Epithelial cell of umbilical artery (primary cell): ENCODE results near the gene GAGE12H. TPM values are rescaled to one million over a fixed set of nuclear protein-coding genes. Genes with fewer than 3 reads are reported as not detected.

Experiments
- total RNA-seq: library from RNA; depleted of rRNA; stranded (reverse); fragments of >200 nt; gene quantifications from 2 replicates; pipeline ENCODE4 v1.2.3, GENCODE V29; 2014

Gene GAGE12H, protein sequence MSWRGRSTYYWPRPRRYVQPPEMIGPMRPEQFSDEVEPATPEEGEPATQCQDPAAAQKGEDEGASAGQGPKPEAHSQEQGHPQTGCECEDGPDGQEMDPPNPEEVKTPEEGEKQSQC
- not detected in 2 replicates for total RNA-seq

DNA sequence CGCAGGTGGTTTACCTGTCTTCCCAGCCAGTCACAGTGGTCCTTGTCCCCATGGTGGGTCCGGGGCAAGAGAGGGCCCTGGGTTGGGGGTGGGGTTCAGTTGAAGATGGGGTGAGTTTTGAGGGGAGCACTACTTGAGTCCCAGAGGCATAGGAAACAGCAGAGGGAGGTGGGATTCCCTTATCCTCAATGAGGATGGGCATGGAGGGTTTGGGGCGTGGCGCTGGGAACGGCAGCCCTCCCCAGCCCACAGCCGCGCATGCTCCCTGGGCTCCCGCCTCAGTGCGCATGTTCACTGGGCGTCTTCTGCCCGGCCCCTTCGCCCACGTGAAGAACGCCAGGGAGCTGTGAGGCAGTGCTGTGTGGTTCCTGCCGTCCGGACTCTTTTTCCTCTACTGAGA lies at the start of gene GAGE12H:
TSS of gene GAGE12H (plus strand) at position 301 of the 400 bp plus-strand sequence. CDS start 1,155 bp downstream, outside the sequence.

DNA sequence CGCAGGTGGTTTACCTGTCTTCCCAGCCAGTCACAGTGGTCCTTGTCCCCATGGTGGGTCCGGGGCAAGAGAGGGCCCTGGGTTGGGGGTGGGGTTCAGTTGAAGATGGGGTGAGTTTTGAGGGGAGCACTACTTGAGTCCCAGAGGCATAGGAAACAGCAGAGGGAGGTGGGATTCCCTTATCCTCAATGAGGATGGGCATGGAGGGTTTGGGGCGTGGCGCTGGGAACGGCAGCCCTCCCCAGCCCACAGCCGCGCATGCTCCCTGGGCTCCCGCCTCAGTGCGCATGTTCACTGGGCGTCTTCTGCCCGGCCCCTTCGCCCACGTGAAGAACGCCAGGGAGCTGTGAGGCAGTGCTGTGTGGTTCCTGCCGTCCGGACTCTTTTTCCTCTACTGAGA lies 47.9 kb upstream of the GAGE12H start, which contains the start of gene GAGE12C:
TSS of gene GAGE12C (plus strand) at position 301 of the 400 bp plus-strand sequence. CDS start 1,155 bp downstream, outside the sequence.

DNA sequence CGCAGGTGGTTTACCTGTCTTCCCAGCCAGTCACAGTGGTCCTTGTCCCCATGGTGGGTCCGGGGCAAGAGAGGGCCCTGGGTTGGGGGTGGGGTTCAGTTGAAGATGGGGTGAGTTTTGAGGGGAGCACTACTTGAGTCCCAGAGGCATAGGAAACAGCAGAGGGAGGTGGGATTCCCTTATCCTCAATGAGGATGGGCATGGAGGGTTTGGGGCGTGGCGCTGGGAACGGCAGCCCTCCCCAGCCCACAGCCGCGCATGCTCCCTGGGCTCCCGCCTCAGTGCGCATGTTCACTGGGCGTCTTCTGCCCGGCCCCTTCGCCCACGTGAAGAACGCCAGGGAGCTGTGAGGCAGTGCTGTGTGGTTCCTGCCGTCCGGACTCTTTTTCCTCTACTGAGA lies 38.3 kb upstream of the GAGE12H start, which contains the start of gene GAGE12D:
TSS of gene GAGE12D (plus strand) at position 301 of the 400 bp plus-strand sequence. CDS start 1,155 bp downstream, outside the sequence.

DNA sequence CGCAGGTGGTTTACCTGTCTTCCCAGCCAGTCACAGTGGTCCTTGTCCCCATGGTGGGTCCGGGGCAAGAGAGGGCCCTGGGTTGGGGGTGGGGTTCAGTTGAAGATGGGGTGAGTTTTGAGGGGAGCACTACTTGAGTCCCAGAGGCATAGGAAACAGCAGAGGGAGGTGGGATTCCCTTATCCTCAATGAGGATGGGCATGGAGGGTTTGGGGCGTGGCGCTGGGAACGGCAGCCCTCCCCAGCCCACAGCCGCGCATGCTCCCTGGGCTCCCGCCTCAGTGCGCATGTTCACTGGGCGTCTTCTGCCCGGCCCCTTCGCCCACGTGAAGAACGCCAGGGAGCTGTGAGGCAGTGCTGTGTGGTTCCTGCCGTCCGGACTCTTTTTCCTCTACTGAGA lies 28.8 kb upstream of the GAGE12H start, which contains the start of gene GAGE12E:
TSS of gene GAGE12E (plus strand) at position 301 of the 400 bp plus-strand sequence. CDS start 1,155 bp downstream, outside the sequence.

DNA sequence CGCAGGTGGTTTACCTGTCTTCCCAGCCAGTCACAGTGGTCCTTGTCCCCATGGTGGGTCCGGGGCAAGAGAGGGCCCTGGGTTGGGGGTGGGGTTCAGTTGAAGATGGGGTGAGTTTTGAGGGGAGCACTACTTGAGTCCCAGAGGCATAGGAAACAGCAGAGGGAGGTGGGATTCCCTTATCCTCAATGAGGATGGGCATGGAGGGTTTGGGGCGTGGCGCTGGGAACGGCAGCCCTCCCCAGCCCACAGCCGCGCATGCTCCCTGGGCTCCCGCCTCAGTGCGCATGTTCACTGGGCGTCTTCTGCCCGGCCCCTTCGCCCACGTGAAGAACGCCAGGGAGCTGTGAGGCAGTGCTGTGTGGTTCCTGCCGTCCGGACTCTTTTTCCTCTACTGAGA lies 19.2 kb upstream of the GAGE12H start, which contains the start of gene GAGE12F:
TSS of gene GAGE12F (plus strand) at position 301 of the 400 bp plus-strand sequence. CDS start 1,155 bp downstream, outside the sequence.

DNA sequence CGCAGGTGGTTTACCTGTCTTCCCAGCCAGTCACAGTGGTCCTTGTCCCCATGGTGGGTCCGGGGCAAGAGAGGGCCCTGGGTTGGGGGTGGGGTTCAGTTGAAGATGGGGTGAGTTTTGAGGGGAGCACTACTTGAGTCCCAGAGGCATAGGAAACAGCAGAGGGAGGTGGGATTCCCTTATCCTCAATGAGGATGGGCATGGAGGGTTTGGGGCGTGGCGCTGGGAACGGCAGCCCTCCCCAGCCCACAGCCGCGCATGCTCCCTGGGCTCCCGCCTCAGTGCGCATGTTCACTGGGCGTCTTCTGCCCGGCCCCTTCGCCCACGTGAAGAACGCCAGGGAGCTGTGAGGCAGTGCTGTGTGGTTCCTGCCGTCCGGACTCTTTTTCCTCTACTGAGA lies 9.6 kb upstream of the GAGE12H start, which contains the start of gene GAGE12G:
TSS of gene GAGE12G (plus strand) at position 301 of the 400 bp plus-strand sequence. CDS start 1,155 bp downstream, outside the sequence.

DNA sequence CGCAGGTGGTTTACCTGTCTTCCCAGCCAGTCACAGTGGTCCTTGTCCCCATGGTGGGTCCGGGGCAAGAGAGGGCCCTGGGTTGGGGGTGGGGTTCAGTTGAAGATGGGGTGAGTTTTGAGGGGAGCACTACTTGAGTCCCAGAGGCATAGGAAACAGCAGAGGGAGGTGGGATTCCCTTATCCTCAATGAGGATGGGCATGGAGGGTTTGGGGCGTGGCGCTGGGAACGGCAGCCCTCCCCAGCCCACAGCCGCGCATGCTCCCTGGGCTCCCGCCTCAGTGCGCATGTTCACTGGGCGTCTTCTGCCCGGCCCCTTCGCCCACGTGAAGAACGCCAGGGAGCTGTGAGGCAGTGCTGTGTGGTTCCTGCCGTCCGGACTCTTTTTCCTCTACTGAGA lies 9.4 kb downstream of the GAGE12H start, which contains the start of gene GAGE2A:
TSS of gene GAGE2A (plus strand) at position 301 of the 400 bp plus-strand sequence. CDS start 1,155 bp downstream, outside the sequence.

DNA sequence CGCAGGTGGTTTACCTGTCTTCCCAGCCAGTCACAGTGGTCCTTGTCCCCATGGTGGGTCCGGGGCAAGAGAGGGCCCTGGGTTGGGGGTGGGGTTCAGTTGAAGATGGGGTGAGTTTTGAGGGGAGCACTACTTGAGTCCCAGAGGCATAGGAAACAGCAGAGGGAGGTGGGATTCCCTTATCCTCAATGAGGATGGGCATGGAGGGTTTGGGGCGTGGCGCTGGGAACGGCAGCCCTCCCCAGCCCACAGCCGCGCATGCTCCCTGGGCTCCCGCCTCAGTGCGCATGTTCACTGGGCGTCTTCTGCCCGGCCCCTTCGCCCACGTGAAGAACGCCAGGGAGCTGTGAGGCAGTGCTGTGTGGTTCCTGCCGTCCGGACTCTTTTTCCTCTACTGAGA lies 19.0 kb downstream of the GAGE12H start, which contains the start of gene GAGE1:
TSS of gene GAGE1 (plus strand) at position 301 of the 400 bp plus-strand sequence. CDS start 1,155 bp downstream, outside the sequence.

Other genes starting within 250 kb of the GAGE12H start
- not detected in 2 replicates for gene GAGE13, start 248.4 kb upstream of the GAGE12H start, total RNA-seq
- gene GAGE12C, start 47.8 kb upstream of the GAGE12H start, total RNA-seq, result not detected in 2 replicates
- gene GAGE12D, start 38.2 kb upstream of the GAGE12H start, total RNA-seq, result not detected in 2 replicates
- gene GAGE12E, start 28.7 kb upstream of the GAGE12H start, total RNA-seq, result not detected in 2 replicates
- gene GAGE12F, start 19.1 kb upstream of the GAGE12H start, total RNA-seq, result not detected in 2 replicates
- not detected in 2 replicates for gene GAGE12G, start 9.5 kb upstream of the GAGE12H start, total RNA-seq
- gene GAGE2A, start 9.5 kb downstream of the GAGE12H start, total RNA-seq, result not detected in 2 replicates
- gene GAGE1, start 19.1 kb downstream of the GAGE12H start, total RNA-seq, result not detected in 2 replicates
- gene PAGE1, start 116.0 kb downstream of the GAGE12H start, total RNA-seq, result not detected in 2 replicates
- not detected in 2 replicates for gene PAGE4, start 249.4 kb downstream of the GAGE12H start, total RNA-seq